ENCODE data around the gene CLEC2B.

The CLEC2B gene

GRCh38 chr12:9908350-9908749, 39.2 kb upstream of the CLEC2B start:
- no CpG with 5 or more reads among the region's 4 CpGs for WGBS, 2 donors (ENCODE audit: extremely low coverage in 2 of 2, insufficient read length in 2 of 2, insufficient replicate concordance in 1 of 2)

DNA sequence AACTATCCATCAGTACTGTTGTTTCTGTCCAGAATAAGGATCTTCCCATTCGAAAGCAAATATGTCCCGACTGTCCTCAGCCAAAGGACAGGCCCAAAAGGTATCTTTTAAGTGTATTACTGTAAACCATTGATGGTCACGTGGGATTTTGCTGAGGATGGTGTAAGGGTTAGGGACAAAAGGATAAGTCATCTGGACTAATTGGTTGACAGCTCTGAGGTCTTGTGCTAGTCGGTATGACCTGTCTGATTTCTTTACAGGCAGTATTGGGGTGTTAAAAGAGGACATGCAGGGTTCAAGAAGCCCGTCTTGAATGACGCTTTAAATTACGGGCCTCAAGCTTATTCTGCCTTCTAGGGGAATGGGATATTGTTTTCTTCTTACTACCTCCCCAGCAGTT, 38.6 kb upstream of the CLEC2B start:
- H3K4me2 ChIP-seq (ENCODE audit: insufficient read depth, low read length, poor library complexity, severe bottlenecking): no peak overlapping the region
- H2BK5ac ChIP-seq (ENCODE audit: low read length): no peak overlapping the region
- no peak overlapping the region for H2AK5ac ChIP-seq (ENCODE audit: low read depth, low read length)
- no peaks in the 10 kb centered on the region for H3K27me3 ChIP-seq (ENCODE audit: control insufficient read depth in 3 of 3, insufficient read depth in 3 of 3, low read depth in 1 of 3, low read length in 3 of 3)
- H3K27ac ChIP-seq (replicated peaks; ENCODE audit: low read length): no peak overlapping the region
- no peak overlapping the region for H3K23ac ChIP-seq (ENCODE audit: low read depth, low read length, poor library complexity)
- DNase-seq (ENCODE audit: low spot score): no peak
- H3K36me3 ChIP-seq (replicated peaks in 1 of 2; ENCODE audit: control insufficient read depth in 2 of 2, insufficient read depth in 2 of 2, low read length in 2 of 2): no peaks in the 10 kb centered on the region
- no peak overlapping the region for H4K91ac ChIP-seq (ENCODE audit: low read depth, low read length, poor library complexity)
- no peak overlapping the region for H3K4ac ChIP-seq (ENCODE audit: low read length)
- H3K4me1 ChIP-seq (ENCODE audit: control insufficient read depth in 2 of 2, insufficient read depth in 1 of 2, low read depth in 1 of 2, low read length in 2 of 2): no peaks in the 10 kb centered on the region
- H3K9me3 ChIP-seq (replicated peaks in 1 of 2; ENCODE audit: control insufficient read depth in 2 of 2, insufficient read depth in 1 of 2, low read depth in 1 of 2, low read length in 2 of 2): peaks cover 9 to 14% of the 10 kb centered on the region in 2 donors
- no peak overlapping the region for H3K4me3 ChIP-seq (ENCODE audit: low read length in 2 of 2)
- no peak overlapping the region for H2BK120ac ChIP-seq (ENCODE audit: low read depth, low read length)
- no peak overlapping the region for H2AFZ ChIP-seq (ENCODE audit: low read length)
- no peak overlapping the region for H3K9ac ChIP-seq (ENCODE audit: low read depth, low read length, poor library complexity)
- H3K79me1 ChIP-seq (ENCODE audit: low read depth, low read length): no peaks in the 10 kb centered on the region
- no peak overlapping the region for H3K18ac ChIP-seq (ENCODE audit: low read length)
- H3K14ac ChIP-seq (ENCODE audit: low read length): no peak overlapping the region
- H2BK15ac ChIP-seq (ENCODE audit: low read length): no peak overlapping the region
- H2BK12ac ChIP-seq (ENCODE audit: low read length): no peak overlapping the region
- H4K8ac ChIP-seq (ENCODE audit: low read depth, low read length): no peak overlapping the region
- no CpG with 5 or more reads among the region's 7 CpGs for WGBS, 2 donors (ENCODE audit: extremely low coverage in 2 of 2, insufficient read length in 2 of 2, insufficient replicate concordance in 1 of 2)

More at GRCh38 chr12:9908350-9908749, 39.2 kb upstream of the CLEC2B start:
- Histone ChIP-seq H3K4ac (ENCODE audit: low read length) (no peak overlapping the region), H2BK12ac (ENCODE audit: low read length) (no peak overlapping the region), H3K23ac (ENCODE audit: low read depth, low read length, poor library complexity) (no peak overlapping the region), H3K79me1 (ENCODE audit: low read depth, low read length) (no peaks in the 10 kb centered on the region), H3K36me3 (replicated peaks in 1 of 2; ENCODE audit: control insufficient read depth in 2 of 2, insufficient read depth in 2 of 2, low read length in 2 of 2) (no peaks in the 10 kb centered on the region), H3K27ac (replicated peaks; ENCODE audit: low read length) (no peak overlapping the region), H3K14ac (ENCODE audit: low read length) (no peak overlapping the region), H3K9me3 (replicated peaks in 1 of 2; ENCODE audit: control insufficient read depth in 2 of 2, insufficient read depth in 1 of 2, low read depth in 1 of 2, low read length in 2 of 2) (peaks cover 9 to 13% of the 10 kb centered on the region in 2 donors), H3K27me3 (ENCODE audit: control insufficient read depth in 3 of 3, insufficient read depth in 3 of 3, low read depth in 1 of 3, low read length in 3 of 3) (no peaks in the 10 kb centered on the region), H3K4me2 (ENCODE audit: insufficient read depth, low read length, poor library complexity, severe bottlenecking) (no peak overlapping the region), H2BK120ac (ENCODE audit: low read depth, low read length) (no peak overlapping the region), H3K9ac (ENCODE audit: low read depth, low read length, poor library complexity) (no peak overlapping the region), H2AFZ (ENCODE audit: low read length) (no peak overlapping the region), H2BK15ac (ENCODE audit: low read length) (no peak overlapping the region), H3K4me3 (ENCODE audit: low read length in 2 of 2) (no peak overlapping the region), H3K18ac (ENCODE audit: low read length) (no peak overlapping the region), H4K8ac (ENCODE audit: low read depth, low read length) (no peak overlapping the region), H2BK5ac (ENCODE audit: low read length) (no peak overlapping the region), H2AK5ac (ENCODE audit: low read depth, low read length) (no peak overlapping the region), H3K4me1 (ENCODE audit: control insufficient read depth in 2 of 2, insufficient read depth in 1 of 2, low read depth in 1 of 2, low read length in 2 of 2) (no peaks in the 10 kb centered on the region), H4K91ac (ENCODE audit: low read depth, low read length, poor library complexity) (no peak overlapping the region)
- no peak for DNase-seq (ENCODE audit: low spot score)

- Histone ChIP-seq H2BK120ac (ENCODE audit: low read depth, low read length) (no peak overlapping the region), H3K4me1 (ENCODE audit: control insufficient read depth in 2 of 2, insufficient read depth in 1 of 2, low read depth in 1 of 2, low read length in 2 of 2) (no peaks in the 10 kb centered on the region), H3K4ac (ENCODE audit: low read length) (no peak overlapping the region), H2AK5ac (ENCODE audit: low read depth, low read length) (no peak overlapping the region), H2AFZ (ENCODE audit: low read length) (no peak overlapping the region), H3K36me3 (replicated peaks in 1 of 2; ENCODE audit: control insufficient read depth in 2 of 2, insufficient read depth in 2 of 2, low read length in 2 of 2) (no peaks in the 10 kb centered on the region), H3K27me3 (ENCODE audit: control insufficient read depth in 3 of 3, insufficient read depth in 3 of 3, low read depth in 1 of 3, low read length in 3 of 3) (no peaks in the 10 kb centered on the region), H2BK15ac (ENCODE audit: low read length) (no peak overlapping the region), H3K79me1 (ENCODE audit: low read depth, low read length) (no peaks in the 10 kb centered on the region), H4K91ac (ENCODE audit: low read depth, low read length, poor library complexity) (no peak overlapping the region), H3K27ac (replicated peaks; ENCODE audit: low read length) (no peak overlapping the region), H3K23ac (ENCODE audit: low read depth, low read length, poor library complexity) (no peak overlapping the region), H3K4me3 (ENCODE audit: low read length in 2 of 2) (no peak overlapping the region), H3K4me2 (ENCODE audit: insufficient read depth, low read length, poor library complexity, severe bottlenecking) (no peak overlapping the region), H4K8ac (ENCODE audit: low read depth, low read length) (no peak overlapping the region), H3K18ac (ENCODE audit: low read length) (no peak overlapping the region), H3K14ac (ENCODE audit: low read length) (no peak overlapping the region), H3K9ac (ENCODE audit: low read depth, low read length, poor library complexity) (no peak overlapping the region), H2BK12ac (ENCODE audit: low read length) (no peak overlapping the region), H3K9me3 (replicated peaks in 1 of 2; ENCODE audit: control insufficient read depth in 2 of 2, insufficient read depth in 1 of 2, low read depth in 1 of 2, low read length in 2 of 2) (peaks cover 9 to 14% of the 10 kb centered on the region in 2 donors), H2BK5ac (ENCODE audit: low read length) (no peak overlapping the region)
- no peak for DNase-seq (ENCODE audit: low spot score)
- no CpG with 5 or more reads among the region's 2 CpGs for WGBS, 2 donors (ENCODE audit: extremely low coverage in 2 of 2, insufficient read length in 2 of 2, insufficient replicate concordance in 1 of 2)
These were observed 37.7 kb upstream of the CLEC2B start for GRCh38 chr12:9906873-9907272.

DNA sequence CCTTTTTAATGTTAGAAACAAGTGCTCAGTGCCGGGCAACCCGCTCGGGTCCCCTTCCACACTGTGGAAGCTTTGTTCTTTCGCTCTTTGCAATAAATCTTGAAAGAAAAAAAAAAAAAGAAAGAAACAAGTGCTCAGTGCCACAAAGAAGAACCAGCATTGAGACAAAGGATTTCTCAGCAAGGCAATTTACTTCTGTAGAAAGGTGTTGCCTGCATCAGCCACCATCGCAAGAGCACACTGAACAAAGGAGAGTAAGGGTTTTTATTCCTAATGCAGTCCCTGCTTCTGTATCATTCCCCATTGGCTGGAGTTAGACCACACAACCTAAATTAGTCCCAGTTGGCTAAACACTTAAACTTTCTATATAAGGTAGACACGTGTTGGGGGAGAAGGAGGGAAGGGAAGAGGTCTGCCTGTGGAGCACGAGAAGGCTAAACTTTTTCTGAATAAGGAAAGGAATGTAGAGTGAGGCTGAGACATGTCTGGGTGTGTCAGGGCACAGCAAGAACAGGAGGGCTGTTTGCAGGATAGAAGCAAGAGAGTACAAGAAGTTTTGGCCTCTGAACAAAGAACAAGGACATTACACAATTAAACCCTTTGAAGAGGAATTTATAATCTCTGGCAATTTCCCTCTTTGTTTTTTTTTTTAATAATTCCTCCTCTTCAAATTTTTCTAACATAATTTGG, 33.5 kb upstream of the CLEC2B start:
- H3K79me1 ChIP-seq (ENCODE audit: low read depth, low read length): no peaks in the 10 kb centered on the region
- DNase-seq (ENCODE audit: low spot score): no peak
- H3K9ac ChIP-seq (ENCODE audit: low read depth, low read length, poor library complexity): no peak overlapping the region
- WGBS, 2 donors (ENCODE audit: extremely low coverage in 2 of 2, insufficient read length in 2 of 2, insufficient replicate concordance in 1 of 2): no CpG with 5 or more reads among the region's 7 CpGs
- no peak overlapping the region for H2AFZ ChIP-seq (ENCODE audit: low read length)
- H4K91ac ChIP-seq (ENCODE audit: low read depth, low read length, poor library complexity): no peak overlapping the region
- H3K36me3 ChIP-seq (replicated peaks in 1 of 2; ENCODE audit: control insufficient read depth in 2 of 2, insufficient read depth in 2 of 2, low read length in 2 of 2): no peaks in the 10 kb centered on the region
- H3K27ac ChIP-seq (replicated peaks; ENCODE audit: low read length): no peak overlapping the region
- peaks cover 0 to 6% of the 10 kb centered on the region in 2 donors for H3K9me3 ChIP-seq (replicated peaks in 1 of 2; ENCODE audit: control insufficient read depth in 2 of 2, insufficient read depth in 1 of 2, low read depth in 1 of 2, low read length in 2 of 2)
- H2BK5ac ChIP-seq (ENCODE audit: low read length): no peak overlapping the region
- no peak overlapping the region for H2BK120ac ChIP-seq (ENCODE audit: low read depth, low read length)
- H3K4ac ChIP-seq (ENCODE audit: low read length): no peak overlapping the region
- H3K27me3 ChIP-seq (ENCODE audit: control insufficient read depth in 3 of 3, insufficient read depth in 3 of 3, low read depth in 1 of 3, low read length in 3 of 3): no peaks in the 10 kb centered on the region
- H3K18ac ChIP-seq (ENCODE audit: low read length): no peak overlapping the region
- no peak overlapping the region for H4K8ac ChIP-seq (ENCODE audit: low read depth, low read length)
- H3K4me3 ChIP-seq (ENCODE audit: low read length in 2 of 2): no peak overlapping the region
- H2AK5ac ChIP-seq (ENCODE audit: low read depth, low read length): no peak overlapping the region
- H3K4me1 ChIP-seq (ENCODE audit: control insufficient read depth in 2 of 2, insufficient read depth in 1 of 2, low read depth in 1 of 2, low read length in 2 of 2): no peaks in the 10 kb centered on the region
- H2BK12ac ChIP-seq (ENCODE audit: low read length): no peak overlapping the region
- no peak overlapping the region for H3K14ac ChIP-seq (ENCODE audit: low read length)
- no peak overlapping the region for H3K4me2 ChIP-seq (ENCODE audit: insufficient read depth, low read length, poor library complexity, severe bottlenecking)
- no peak overlapping the region for H3K23ac ChIP-seq (ENCODE audit: low read depth, low read length, poor library complexity)
- no peak overlapping the region for H2BK15ac ChIP-seq (ENCODE audit: low read length)

All from neuronal stem cell (in vitro differentiated cells).